CD4-positive, alpha-beta T cell treated with Interleukin-17A for 4 hours (primary cell): Measurements from ENCODE around the gene AKAP6.

Source experiments
- DNase-seq: peaks from one replicate; pipeline ENCODE4 v3.0.0-alpha.2; 2020; ENCODE audit warnings: mixed read lengths

The AKAP6 gene

GRCh38 chr14:32329146-32329545, at the start of gene AKAP6:
AKAP6 (plus strand) TSS chr14:32329298; CDS start chr14:32433494, 104,196 bp downstream.
- no peak for DNase-seq

GRCh38 chr14:32286602-32287001, 42.5 kb upstream of the AKAP6 start:
- DNase-seq, result no peak

- no peak for DNase-seq
Observed at GRCh38 chr14:32296366-32296765, 32.7 kb upstream of the AKAP6 start.

- no peak for DNase-seq
Observed at GRCh38 chr14:32298346-32298745, 30.8 kb upstream of the AKAP6 start.

GRCh38 chr14:32300136-32300535, 29.0 kb upstream of the AKAP6 start:
- DNase-seq, result no peak

GRCh38 chr14:32303865-32304264, 25.2 kb upstream of the AKAP6 start:
- DNase-seq, result no peak

GRCh38 chr14:32304296-32304695, 24.8 kb upstream of the AKAP6 start:
- DNase-seq, result no peak

- DNase-seq, result no peak
Observed at GRCh38 chr14:32306549-32306948, 22.5 kb upstream of the AKAP6 start.

GRCh38 chr14:32307881-32308582, 21.1 kb upstream of the AKAP6 start:
- no peak for DNase-seq

GRCh38 chr14:32310876-32311275, 18.2 kb upstream of the AKAP6 start:
- no peak for DNase-seq

GRCh38 chr14:32311294-32312009, 17.6 kb upstream of the AKAP6 start:
- no peak for DNase-seq

GRCh38 chr14:32312010-32312331, 17.1 kb upstream of the AKAP6 start:
- no peak for DNase-seq

GRCh38 chr14:32313844-32314376, 15.2 kb upstream of the AKAP6 start:
- no peak for DNase-seq

GRCh38 chr14:32318087-32318795, 10.9 kb upstream of the AKAP6 start:
- DNase-seq, result no peak

GRCh38 chr14:32319368-32320049, 9.6 kb upstream of the AKAP6 start:
- no peak for DNase-seq

GRCh38 chr14:32324601-32325000, 4.5 kb upstream of the AKAP6 start:
- DNase-seq, result no peak

- no peak for DNase-seq
Observed at GRCh38 chr14:32327255-32327961, 1.7 kb upstream of the AKAP6 start.

GRCh38 chr14:32329690-32330285, 690 bp downstream of the AKAP6 start:
- DNase-seq, result no peak

- DNase-seq, result no peak
Observed at GRCh38 chr14:32330351-32331111, 1.4 kb downstream of the AKAP6 start.

- no peak for DNase-seq
Observed at GRCh38 chr14:32331206-32331605, 2.1 kb downstream of the AKAP6 start.
